GM12891 (cell line): ENCODE results near the gene DNAJC5.

Experiments
- POLR2A ChIP-seq: IDR thresholded peaks from 2 replicates; pipeline ENCODE4 v1.6.1; 2011; ENCODE audit warnings: low read depth, low read length, control low read depth
- SPI1 ChIP-seq: IDR thresholded peaks from 2 replicates; pipeline ENCODE4 v1.6.1; 2011; ENCODE audit warnings: low read depth, low read length, control low read depth

DNA sequence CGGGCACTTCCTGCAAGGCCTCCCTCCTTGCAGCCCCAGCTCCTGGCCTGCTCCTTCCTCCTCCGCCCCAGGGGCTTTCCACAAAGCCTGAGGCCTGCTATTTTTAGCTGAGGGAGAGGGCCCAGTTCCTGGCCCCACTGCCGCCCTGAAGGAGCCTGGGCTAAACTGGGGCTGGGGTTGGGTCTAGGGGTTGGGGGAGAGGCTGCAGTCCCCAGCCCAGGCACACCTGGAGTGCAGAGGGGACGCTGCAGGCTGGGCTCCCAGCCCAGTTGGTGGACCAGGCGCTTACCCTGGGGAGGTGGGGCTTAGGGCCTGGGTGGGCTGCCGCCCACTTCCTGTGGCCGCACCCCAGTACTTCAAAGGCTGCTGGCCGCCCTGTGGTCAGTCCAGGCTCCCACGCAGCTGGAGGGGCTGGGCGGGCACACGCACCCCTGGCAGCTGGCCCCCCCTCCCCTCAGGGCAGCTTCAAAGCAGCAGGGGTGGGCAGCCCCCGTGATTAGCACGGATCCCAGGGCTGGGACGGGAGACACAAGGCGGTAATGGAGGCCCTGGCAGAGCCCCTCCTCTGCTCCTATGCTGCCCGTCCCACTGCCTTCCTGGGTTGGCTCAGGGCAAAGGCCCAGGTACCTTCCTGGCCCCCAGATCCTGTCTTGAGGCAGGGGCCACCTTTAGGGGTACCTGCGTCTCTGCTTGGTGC, 40.7 kb upstream of the DNAJC5 start:
- no peak for TF ChIP-seq POLR2A
- TF ChIP-seq SPI1, result no peak
